Stimulated activated CD4-positive, alpha-beta T cell treated with anti-CD3 and anti-CD28 coated beads, Interleukin-15, amount 100 ng/mL, for 48 hours (primary cell): ENCODE measurements around the gene GLB1L3.
"Not testable (repeated sequence)": the region's sequence is repeated elsewhere in the genome, so short reads cannot be mapped to it uniquely, and the experiment has no call there.

Source experiments
- DNase-seq, 2 donors: peaks; one replicate each; pipeline ENCODE4 v3.0.0-alpha.2; 2020; ENCODE audit warnings: low read depth in 2 of 2

GLB1L3 gene

DNA sequence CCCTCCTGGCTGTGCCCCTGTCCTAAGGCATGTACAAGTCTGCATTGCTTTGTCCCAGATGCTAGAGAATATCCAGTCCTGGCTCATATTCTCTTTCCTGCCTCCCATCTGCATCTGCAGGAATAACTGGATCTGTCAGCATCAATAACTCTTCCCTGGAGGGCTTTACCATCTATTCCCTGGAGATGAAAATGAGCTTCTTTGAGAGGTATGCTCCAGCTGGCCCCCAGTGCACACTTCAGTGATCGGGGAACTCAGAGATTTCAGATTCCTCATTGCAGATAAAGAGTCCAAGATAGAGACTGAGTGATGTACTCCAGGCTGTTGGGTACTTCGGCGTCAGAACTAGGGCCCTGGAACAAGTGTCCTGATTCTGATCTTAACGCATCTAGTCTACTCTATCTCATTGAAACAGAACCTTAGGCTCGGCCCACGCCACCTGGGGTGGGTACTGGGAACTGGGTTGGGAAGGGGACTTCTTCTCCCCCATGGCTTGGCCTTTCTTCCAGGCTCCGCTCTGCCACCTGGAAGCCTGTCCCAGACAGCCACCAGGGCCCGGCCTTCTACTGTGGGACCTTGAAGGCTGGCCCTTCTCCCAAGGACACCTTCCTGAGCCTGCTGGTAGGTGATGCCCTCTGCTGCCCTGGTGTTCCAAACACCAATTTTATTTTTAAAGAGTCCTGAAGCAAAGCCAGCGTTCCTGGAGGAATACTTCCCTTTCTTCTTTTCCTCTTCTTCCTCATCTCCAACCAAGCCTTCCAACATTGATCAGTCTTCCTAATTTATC, 37.8 kb downstream of the GLB1L3 start:
- no peak for DNase-seq

DNA sequence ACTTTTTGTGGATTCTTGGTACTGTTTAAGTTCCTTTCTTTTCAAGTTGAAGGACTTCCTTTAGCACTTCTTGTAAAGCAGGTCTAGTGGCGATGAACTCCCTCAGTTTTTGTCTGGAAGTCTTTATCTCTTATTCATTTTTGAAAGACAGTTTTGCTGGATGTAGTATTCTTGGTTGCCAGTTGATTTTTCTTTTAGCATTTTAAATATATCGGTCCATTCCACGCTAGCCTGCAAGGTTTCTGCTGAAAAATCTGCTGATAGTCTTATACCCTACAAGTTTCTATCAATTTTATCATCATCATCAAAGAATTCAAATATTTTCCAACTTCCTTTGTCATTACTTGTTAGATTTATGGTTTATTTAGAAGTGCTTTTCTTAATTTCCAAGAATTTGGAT, 40.9 kb downstream of the GLB1L3 start:
- DNase-seq: no peak

DNA sequence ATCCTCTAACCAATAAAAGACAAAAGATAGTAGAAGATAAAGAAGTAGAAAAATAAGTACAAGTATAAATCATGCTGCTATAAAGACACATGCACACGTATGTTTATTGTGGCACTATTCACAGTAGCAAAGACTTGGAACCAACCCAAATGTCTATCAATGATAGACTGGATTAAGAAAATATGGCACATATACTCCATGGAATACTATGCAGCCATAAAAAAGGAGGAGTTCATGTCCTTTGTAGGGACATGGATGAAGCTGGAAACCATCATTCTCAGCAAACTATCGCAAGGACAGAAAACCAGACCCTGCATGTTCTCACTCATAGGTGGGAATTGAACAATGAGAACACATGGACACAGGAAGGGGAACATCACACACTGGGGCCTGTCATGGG, 45.2 kb downstream of the GLB1L3 start:
- not testable (repeated sequence) for DNase-seq

DNA sequence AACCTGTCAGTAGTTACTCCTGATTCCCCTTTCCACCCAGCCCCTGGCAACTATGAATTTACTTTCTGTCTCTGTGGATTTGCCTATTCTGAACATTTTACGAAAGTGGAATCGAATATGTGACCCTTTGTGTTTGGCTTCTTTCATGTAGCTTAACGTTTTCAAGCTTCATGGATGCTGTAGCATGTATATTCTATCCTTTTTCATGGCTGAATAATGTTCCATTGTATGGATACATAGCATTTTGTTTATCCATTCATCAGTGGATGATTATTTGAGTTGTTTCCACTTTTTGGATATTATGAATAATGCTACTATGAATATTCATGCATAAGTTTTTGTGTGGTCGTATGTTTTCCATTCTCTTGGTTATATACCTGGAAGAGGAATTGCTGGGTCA, 46.4 kb downstream of the GLB1L3 start:
- DNase-seq: no peak

DNA sequence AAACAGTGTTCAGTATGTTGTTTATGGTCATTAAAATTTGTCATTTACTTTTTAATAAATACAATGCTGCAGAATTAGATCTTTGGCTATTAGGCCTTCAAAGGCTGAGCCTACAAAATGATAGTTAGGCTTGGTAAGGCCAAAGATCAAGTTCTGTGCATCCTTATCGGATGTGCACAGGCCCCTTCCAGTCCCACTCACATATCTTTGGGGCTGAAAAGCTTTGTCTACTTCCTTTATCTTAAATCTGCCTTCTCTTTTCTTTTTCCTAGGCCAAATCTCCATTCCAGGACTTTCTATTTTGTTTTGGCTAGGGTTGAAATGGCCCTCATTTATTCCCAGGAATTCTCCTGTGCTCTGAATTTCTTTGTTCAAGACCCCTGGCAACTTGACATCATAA, 52.3 kb downstream of the GLB1L3 start:
- DNase-seq: no peak

DNA sequence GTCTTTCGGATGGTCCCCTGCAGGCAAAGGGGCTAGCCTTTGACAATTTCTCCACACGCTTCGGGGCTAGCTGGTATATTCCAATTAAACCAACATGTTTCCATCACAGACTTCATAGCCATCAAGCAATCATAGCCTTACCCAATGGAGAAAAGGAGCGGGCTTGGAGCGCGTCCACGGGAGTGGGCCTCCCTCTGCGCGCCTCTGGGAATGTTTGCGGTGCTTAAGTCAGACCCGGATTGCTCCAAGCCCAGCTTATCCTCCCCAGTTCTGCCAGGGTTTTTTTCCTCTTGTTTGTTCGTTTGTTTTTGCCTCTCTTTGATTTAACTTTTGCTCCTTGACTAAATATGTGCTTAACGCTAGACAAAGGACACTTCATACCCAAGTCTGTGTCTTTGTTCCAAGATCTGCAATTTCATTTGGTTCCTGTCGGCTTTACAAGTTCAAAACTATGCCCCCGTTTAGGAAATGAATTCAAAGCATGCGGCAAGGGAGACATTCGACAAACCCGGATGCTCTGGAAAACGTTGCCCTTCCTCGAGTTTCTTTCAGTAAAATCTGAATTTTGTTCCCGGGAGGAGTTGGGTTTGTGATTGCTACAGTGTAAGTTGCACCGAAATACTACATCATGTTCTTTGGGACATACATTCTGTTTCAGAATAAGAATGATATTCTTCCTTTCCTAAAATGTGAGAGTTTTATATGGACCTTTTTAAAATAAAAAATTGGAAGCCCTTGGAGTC, 54.6 kb downstream of the GLB1L3 start:
- no peak for DNase-seq

DNA sequence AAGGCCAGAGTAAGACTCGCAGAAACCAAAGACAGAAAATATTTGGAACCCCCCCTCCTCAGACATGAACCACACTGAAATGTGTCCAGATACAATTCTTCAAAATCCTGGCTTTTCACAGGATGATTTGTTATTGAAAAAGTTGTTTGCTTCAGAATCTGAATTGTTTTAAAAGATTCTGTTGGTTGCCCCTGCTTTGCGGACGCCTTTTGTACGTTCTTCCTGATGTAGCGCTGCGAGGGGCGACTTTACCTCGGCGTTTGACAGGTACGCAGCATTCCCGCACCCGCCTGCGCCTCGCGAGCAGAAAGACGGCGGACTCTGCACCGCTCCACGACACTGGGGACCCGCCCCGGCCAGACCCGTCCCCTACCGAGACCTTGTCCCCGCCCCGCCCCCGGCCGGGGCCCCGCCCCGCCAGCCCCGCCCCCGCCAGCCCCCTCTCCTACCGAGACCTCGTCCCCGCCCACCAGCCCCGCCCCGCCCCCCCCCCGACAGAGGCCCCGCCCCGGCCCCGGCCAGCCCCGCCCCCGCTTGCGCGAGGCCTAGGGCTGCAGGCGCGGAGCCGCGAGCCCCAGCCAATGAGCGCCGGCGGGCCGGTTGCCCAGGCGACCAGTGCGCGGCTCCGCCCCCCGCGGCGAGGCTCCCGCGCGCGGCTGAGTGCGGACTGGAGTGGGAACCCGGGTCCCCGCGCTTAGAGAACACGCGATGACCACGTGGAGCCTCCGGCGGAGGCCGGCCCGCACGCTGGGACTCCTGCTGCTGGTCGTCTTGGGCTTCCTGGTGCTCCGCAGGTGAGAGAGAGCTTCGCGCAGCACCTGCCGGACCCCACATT, 55.4 kb downstream of the GLB1L3 start, which contains the start of gene GLB1L2:
TSS of gene GLB1L2 (plus strand) at position 635 of the 835 bp plus-strand sequence. CDS start at position 709, 74 bp downstream.
- DNase-seq: peak; percentile 54 to 76

DNA sequence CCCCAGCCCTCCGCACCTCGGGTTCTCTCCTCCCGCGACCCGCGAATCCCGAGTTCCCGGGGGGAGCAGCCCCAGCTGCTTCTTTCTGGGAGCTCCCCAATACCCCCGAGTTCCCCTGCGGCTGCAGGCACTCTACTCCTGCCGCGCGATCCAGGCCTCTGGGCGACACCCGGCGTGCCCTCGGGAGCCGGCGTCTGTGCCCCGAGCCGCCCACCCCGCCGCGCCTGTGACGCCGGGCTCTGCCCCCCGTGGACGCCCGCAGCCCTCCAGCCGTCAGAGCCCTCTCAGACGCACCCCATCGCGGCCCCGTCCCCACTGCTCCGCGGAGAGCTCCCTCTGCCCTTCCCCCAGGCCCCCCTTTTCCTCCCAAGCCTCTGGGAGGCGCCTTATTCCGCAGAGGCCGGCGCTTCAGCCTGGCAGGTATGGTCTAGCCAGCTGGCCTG, 56.0 kb downstream of the GLB1L3 start:
- DNase-seq: peak in 1 of 2 donors; percentile 7

DNA sequence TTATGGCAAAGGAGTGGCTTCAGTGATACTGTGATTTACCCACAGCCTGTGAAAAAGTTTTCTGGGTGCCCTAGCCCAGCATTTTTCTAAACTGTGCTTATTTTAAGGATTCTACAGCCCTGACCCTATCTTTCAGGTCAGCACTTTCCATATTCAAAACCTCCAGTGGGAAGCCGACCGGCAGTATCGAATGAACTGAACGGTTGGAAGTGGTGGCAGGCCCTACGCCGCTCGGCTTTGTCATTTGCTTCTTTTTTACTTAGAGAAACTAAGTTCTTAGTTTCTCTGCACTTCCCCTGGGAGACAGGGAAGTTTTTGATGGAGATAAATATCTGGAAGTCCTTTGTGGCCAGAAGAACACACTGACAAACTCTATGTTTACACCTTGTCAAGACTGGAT, 56.6 kb downstream of the GLB1L3 start:
- DNase-seq: no peak

DNA sequence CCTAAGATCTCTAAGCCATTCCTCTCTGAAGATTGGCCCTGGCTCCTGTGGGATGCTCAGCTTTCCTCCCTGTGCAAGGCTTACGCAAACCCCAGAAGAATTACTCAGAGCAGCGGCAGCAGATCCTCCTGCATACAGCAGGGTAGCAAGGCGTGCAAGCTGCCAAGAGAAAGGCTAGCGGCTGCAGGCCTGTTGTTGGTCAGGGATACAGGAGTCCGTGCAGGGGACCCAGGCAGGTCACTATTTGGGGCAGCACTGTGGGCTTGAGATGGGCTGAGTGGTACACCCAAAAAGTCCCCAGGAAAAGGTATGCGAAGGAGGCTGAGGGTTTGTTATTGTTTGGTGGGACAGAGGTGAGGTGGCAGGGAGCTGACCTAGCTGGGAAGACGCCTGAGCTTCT, 57.1 kb downstream of the GLB1L3 start:
- DNase-seq: no peak

DNA sequence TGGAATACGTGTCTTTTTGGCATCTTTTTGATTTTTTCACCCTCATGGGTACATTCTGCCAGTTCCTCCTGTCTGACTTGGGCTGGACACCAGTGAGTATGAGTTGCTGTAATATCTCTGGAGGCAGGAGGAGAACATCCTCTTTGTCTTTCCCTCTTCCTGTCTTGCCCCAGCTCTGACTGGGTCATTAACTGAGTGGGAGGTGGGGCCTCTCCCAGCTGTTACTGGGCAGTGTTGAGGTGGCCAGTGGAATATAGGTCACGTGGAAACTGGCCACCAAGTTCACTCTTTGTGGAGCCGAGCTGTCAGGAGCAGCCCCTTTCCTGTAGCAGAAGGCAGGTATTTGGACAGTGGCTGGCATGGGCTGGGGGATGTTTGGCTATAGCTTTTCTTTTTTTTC, 57.8 kb downstream of the GLB1L3 start:
- no peak for DNase-seq

DNA sequence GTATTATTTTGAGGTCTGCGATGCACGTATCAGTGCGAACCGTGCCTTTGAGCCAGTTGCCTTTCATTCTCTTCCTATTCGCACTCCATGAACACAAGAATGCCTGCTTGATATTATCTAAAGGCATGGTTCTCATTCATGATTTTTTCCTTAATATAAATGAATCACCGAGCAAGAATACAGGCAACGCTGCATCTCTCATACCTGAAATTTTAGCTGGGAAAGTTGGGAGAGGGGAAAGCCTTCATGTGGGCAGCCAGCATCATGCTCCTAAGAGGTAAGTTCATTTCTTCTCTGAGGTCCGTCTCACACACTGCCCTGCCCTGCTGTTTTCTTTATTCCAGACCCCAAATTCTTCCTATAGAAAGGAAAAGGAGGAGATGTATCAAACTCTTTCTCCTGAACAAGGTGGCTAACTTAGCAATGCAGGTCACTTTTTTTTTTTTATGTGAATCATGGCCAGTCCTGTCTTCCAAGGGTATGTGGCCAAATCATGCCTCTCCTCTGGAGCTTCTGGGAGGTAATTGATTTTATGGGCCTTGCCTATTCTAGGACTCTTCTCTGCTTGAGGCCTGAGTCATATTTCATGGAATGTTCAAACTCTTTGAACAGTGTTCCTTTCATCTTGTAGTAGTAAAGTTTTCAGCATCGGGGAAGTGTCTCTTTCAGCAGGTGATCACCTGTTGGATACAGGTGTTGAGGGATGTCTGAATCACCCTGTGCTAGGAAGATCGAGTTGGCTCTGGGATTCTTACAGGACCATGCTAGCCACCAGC, 58.8 kb downstream of the GLB1L3 start:
- DNase-seq: no peak

DNA sequence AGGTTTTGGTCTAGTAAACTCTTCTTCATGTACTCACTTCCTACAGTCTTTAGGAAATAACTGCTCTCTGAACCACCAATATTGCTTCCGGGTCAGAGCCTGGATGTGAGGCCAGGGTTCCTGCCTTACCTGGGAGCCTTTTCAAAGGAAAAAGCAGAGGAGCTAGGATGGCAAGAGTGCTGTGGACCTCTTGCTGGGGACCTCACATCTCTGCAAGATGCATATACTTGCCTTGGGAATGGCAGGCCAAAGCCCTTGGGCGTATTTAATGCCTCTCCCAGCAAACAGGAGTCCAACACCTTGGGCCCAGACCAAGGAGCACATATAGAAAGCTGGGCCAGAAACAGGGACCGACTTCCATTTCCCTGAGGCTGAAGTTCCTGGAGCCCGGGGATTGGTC, 60.9 kb downstream of the GLB1L3 start:
- DNase-seq: no peak

DNA sequence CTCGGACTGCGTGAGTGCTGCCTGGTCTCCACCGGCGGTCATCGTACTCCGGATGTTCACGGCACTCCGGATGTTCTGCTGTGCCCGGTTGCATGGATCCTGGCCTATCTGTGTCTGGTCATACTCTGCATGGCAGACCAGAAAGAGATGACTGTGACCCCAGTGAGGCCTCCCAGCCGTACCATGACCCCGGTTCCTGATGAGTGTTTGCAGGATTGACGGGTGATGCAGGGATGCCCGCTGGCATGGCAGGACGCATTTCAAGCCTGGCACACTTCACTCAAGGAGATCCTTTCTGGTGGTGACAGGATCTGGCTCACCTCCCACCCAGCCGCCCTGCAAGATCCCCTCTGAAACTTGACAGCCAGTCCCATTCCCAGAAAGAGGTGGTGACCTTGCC, 61.9 kb downstream of the GLB1L3 start:
- DNase-seq: no peak

DNA sequence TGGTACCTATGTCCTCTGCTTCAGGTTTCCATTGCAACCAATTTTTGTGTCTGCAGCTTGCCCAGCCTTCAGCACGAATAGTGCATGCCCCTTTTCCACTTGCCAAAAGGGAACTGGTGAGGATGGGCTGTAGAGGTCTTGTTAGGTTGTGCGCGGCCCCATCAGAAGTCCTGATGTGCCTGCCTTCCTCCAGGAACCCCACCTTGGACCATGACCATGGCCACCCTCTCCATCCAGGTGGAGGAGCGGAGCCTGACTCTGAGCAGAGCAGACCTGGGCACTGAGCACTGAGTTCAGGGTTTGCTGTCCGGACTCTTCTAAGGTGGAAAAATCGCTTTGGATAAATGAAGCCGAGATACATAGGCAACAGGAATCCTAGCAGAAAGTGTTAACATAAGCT, 62.5 kb downstream of the GLB1L3 start:
- no peak for DNase-seq

DNA sequence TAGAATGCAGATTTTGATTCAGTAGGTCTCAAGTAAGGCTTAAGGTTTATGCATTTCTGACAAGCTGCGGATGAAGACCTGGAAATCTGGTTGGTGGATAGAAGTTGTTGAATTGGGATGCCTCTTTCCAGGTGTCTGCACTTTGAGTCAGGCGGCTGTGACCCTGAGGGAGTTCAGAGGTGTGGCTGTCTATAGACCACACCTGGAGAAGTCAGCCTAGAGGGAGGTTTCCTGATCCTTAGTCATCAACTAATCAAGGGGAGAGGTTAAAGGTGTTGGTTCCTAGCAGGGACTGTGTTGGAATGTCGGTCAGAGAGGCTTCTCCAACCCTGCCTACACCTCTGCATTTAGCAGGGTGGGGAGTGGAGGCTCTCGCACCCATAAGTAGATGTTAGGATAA, 63.6 kb downstream of the GLB1L3 start:
- DNase-seq: no peak

DNA sequence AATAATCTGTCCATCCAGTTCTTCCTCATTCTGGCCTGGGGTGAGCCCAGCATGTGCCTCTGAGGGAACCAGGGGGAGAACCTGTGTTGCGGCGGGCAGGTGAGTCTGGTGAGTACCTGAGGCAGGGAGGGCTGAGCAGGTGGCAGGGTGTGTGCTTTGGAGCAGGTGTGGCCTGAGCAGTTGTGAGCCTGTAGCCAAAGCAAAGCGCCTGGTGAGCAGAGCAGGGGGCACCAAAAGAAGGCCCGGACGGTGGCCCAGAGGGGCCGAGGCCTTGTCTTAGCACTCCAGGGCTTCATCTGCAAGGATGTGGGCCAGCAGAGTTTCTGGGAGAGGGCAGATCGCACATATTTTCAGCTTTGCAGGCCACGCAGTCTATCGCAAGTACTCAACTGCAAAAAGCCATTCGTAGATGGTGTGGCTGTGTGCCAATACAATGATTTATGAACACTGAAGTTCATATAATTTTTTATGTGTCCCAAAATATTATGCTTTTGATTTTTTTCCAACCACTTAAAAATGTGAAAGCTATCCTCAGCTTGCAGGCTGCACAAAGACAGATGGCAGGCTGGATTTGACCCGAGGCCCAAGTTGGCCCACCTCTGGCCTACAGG, 64.3 kb downstream of the GLB1L3 start:
- no peak for DNase-seq

DNA sequence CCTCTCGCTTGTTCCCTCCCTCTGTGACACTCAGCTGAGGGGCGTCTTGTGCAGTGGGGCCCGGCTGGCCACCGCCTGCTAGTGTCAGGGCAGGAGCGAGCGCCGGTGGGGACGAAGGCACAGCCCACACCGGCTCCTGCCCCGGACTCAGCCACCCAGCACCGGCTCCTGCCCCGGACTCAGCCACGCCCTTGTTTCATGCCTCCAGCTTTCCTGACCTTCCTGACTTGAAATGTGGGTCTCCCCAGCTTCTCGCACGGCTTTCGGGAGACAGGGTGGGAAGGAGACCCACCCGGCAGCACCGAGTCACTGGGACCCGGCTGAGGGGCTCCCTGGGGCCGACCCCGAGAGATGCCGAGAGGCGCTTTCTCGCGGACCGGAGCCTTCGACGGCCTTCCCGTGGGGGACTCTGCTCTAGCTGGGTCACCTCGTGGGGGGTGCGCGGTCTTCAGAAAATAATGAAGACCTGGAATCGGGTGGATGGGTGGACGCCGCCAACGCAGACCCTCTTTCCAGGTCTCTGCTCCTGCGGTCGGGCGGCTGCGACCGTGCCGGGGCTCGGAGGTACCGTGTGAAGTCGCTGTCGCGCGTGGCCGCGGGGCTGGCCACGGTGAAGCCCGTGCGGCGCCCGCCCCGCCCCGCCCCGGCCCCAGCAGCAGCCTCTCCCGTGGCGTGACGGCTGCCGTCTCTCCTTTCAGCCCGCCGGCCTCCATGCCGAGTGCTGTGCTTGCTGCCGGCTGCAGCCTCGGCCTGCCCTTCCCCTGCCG, 65.8 kb downstream of the GLB1L3 start:
- DNase-seq: no peak

DNA sequence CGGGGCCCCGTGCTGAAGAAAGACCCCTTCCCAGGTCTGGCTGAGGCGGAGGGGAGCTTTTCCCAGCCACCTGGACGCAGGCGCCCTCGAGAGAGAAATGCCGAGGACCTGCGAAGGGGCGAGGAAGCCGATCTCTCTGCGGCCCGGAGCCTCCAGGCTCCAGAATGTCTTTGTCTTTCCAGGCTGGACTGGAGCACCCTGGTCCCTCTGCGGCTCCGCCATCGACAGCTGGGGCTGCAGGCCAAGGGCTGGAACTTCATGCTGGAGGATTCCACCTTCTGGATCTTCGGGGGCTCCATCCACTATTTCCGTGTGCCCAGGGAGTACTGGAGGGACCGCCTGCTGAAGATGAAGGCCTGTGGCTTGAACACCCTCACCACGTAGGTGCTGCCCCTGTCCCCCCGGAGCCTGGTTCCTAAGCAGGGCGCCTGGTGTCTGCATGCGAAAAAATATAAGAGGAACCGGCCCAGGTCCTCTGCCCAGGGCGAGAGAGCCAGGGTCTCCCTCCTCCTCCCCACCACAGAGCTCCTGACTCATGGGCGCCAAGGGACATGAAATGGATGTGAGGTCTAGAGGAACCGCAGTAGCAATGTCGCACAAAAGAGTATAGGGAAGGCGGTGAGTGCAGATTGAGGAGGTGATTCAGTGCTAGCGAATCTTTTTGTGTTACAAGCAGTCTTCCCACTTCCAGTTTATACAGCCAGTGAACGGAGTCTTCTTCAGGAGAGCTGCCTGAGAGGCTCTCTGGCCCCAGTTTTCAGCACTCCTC, 66.6 kb downstream of the GLB1L3 start:
- DNase-seq: no peak

DNA sequence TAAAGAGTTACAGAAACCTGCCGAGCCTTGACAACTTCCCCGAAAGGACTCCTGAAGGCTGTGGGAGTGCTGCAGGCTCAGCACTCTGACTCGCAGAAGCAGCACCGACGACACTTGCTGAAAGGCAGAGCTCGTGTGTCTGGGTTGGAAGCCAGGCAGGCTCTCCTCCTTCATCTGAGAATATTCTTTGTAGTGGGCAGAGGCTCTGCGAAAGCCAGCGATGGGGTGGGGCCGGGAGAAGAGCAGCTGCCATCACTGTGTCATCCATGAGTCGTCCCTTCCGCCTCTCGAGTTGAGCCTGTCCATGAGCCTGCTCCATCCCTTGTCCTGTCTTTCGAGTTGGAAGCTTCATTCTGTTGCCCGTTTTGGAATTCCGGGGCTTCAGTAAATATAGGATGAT, 67.5 kb downstream of the GLB1L3 start:
- no peak for DNase-seq
